C1 segment of cervical spinal cord (tissue), 14 donors: Measurements from ENCODE around the gene NRROS.
A peak's percentile ranks its signal among the peaks of the same experiment; 100 is the strongest.
"Not testable (repeated sequence)": the region's sequence is repeated elsewhere in the genome, so short reads cannot be mapped to it uniquely, and the experiment has no call there.

Experiments used
- DNase-seq, 14 donors: peaks; one replicate each; lab custom pipeline; 2025; lab: John Stamatoyannopoulos, UW

Gene NRROS

DNA sequence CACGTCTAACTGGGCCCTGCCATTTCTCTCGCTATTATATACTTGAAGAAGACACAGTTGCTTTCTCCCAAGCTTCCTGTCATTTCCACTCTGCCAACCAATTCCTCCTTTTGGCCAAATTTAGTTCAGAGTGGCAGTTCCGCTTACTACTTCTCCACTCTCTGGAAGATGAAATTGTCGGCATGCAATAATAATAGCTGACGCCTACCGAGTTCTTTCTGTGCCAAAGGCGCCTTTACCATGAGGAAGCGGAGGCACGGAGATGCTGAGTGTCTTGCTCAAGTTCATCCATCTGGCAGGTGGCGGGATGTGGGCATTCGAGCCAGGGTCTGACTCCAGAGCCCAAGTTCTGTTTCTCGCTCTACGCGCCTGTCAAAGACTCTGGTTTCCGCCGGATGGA, 14.6 kb upstream of the NRROS start:
- peak in 3 of 14 donors; percentile 25 to 30 (median 26) for DNase-seq

DNA sequence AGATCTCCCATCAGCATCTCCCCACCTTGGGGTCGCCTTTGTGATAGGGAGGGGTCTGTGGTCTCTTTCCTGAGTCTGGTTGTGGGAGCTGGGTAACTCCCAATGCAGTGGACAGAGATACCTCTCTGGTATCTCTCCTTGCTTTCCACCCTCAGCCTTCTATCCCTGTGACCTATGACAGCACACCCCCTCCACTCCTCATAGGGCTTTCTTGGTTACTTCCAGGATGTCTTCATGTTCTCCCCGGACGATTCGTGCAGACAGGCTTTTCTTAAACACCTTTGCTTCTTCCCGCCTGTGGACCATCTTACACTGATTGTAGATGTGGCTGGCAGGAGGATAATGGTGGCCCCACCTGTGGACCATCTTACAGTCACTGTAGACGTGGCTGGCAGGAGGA, 14.2 kb upstream of the NRROS start:
- DNase-seq: no peak

DNA sequence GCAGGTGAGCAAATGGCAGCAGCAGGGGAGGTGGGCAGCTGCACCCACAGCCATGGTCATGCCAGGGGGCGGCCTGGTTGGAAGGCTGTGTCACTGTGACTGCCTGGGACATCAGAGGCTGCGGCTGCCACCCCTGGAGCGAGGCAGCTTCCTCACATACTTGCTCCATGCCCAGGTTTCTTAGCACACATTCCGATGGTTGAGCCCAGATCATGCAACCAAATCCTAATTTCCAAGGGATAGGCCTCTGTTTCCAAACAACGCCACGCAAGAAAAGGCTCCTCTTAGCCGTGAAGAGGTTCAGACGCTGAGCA, 11.6 kb upstream of the NRROS start:
- no peak for DNase-seq

DNA sequence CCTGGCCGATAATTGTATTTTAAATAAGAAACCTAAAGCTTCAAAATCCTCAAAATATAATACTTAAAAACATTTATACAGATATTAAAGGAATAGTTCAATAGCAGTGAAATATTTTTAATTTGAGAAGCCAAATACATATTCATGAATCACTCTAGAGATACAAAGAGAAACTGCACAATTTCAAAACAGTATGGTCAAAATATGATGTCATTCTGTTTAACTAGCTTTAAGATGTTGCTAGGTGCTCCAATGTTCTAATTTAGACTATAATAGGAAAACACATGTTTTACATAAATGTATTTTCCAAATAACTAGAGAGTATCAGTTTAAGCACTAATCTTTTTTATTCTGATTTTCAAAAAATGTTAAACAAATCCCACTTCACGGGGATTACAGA, 10.3 kb upstream of the NRROS start:
- no peak for DNase-seq

DNA sequence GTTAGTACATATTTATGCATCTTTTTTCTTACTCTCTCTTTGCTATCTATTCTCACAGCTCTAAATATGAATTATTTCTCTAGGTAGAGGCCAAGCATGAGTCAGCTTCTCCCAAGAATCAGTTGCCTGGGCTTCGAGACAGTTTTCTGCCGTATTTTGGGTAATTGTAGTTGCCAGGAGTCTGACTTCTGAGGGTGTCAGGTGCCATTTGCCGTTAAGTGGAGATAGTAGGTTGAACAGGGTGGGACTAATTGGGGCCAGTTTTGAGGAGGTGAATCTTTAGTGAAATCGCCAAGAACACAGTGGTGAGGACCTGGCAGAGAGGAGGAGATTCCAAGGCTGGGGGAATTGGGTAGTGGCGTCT, 7.8 kb upstream of the NRROS start:
- DNase-seq: no peak

DNA sequence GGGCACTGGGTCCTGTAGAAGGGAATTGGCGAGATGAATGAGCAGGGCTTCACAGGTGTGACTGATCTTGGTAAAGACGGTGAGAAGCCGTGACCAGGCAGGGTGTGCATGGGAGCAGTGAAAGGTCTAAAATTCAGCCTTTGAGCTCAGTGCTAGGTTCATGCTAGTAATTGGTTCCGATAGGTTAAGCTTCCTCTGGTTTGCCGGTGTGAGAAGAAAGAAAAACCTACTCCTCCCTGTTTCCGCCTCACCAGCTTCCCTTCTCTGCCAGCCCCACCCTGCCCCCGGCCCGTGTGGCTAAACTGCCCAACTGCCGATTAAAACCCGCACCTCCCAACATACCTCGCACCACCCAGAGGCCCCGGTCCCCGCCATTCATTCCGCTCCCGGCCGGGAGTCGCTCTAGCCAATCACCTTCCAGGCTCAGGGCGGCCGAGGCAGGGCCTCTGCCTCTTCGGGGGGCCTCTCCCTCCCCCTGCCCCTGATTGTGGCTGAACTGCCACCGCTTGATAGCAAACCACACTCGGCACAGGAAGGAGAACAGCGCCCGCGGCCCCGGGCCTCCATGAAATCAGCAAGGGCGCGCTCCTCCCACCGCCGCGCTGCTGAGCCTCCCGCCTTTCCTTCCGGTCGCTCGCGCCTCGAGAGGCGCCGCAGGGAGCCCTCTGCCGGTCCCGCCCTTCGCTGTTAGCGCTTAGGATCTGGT, 7.3 kb upstream of the NRROS start:
- peak in 12 of 14 donors; percentile 54 to 87 (median 75) for DNase-seq

DNA sequence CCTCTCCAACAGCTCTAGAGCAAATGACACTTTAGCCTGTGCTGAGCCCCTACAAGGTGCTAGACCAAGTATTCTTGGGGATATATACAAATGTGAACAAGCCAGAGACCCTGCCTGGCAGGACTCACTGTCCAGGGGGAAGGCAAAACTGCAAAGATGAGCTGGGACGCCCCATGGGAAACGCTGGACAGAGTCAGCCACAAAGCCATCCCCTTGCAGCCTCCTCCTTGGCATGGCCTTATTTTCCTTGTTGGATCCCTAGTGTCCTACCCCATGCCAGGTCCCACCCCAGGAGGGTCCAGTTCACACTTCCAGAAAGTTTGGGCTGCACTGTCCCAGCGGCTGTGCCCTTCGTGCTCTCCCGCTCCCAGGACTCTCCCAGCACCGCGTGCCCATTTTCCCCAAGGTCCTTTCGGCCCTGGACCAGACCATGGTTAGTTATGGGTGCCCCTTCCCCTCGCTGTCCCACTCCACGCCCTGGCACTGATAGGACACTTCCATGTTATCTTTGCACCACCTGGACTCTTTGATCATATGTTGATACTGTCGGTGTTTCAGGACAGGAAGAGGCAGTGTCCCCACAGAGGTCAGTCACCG, 5.8 kb upstream of the NRROS start:
- DNase-seq: no peak

DNA sequence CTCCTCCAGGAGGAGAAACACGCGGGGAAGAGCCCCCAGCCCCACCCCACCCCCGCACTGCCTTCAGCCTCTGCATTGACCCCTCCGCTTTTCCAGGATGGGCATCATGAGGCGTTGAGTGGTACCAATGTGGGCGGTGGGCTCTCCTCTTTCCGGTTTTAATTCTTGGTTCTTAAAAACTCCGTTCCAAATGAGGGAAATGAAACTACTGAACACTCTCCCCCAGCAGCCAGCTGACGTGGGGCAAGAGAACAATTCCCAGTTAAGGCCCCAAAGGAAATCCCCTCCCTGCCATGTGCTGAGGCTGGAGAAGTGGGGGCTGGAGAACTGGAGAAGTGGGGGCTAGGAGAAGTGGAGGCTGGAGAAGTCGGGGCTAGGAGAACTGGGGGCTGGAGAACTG, 5.3 kb upstream of the NRROS start:
- peak in 5 of 14 donors; percentile 17 to 57 (median 24) for DNase-seq

DNA sequence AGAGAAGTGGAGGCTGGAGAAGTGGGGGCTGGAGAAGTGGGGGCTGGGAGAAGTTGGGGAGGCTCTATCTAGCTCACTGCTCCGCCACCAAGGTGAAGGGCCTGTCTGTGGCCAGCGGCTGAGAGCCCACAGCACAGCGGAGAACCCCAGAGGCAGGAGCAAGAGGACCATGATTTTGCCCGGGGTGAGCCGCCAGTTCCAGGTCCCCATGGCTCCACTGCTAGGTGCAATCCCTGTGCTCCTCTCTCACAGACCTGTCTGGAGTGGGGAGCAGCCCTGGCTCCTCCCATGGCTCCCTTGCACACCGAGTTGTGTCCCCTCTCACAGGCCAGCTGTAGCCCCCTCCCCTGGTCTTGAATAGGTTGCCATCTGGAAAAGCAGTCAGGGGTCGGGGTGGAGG, 4.7 kb upstream of the NRROS start:
- no peak for DNase-seq

DNA sequence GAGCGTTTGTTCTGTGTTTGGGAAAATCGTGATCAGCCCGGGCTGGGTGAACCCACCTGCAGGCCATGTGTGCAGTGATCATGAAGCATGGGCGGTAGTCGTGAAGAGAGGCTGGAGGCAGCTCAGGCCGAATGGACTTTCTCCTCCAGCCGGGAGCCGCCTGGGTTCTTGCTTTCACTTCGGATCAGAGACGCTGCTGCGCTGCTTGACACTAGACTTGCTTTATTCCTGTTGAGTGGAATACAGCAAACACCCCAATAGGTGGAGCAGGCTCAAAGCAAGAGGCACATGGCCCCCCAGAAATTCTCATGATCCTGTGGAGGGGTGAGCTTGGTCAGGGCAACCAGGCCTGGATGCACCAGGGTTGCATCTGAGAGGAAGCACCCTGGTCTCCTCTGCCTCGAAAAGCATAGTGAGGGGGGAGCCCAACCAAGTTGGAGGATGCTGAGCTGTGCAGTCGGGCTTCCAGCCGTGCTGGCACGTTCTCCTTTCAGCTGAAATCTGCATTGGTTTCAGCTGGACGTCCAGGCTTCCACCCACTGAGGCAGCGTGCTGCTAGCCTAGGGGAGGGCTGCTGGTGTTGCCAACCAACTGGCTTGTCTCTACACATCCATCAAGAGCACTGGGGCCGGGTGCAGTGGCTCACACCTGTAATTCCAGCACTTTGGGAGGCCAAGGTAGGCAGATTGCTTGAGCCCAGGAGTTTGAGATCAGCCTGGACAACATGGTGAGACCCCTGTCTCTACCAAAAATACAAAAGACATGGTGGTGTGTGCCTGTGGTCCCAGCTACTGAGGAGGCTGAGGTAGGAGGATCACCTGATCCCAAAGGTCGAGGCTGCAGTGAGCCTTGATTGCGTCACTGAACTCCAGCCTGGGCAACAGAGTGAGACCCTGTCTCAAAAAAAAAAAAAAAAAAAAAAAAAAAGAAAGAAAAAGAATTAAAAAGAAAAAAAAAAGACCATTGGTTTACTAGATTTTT, 2.8 kb upstream of the NRROS start:
- DNase-seq: peak in 1 of 14 donors; percentile 8

DNA sequence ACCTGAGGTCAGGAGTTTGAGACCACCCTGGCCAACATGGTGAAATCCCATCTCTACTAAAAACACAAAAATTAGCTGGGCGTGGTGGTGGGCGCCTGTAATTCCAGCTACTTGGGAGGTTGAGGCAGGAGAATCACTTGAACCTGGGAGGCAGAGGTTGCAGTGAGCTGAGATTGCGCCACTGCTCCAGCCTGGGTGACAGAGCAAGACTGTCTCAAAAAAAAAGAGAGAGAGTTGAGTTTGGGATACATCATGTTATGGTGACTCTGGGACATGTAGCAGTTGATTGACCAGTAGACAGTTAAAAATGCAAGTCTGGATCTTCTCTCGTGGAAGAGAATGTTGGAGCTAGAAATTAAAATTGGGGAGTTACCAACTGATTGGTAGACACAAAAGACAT, 1.6 kb upstream of the NRROS start:
- DNase-seq: not testable (repeated sequence)

DNA sequence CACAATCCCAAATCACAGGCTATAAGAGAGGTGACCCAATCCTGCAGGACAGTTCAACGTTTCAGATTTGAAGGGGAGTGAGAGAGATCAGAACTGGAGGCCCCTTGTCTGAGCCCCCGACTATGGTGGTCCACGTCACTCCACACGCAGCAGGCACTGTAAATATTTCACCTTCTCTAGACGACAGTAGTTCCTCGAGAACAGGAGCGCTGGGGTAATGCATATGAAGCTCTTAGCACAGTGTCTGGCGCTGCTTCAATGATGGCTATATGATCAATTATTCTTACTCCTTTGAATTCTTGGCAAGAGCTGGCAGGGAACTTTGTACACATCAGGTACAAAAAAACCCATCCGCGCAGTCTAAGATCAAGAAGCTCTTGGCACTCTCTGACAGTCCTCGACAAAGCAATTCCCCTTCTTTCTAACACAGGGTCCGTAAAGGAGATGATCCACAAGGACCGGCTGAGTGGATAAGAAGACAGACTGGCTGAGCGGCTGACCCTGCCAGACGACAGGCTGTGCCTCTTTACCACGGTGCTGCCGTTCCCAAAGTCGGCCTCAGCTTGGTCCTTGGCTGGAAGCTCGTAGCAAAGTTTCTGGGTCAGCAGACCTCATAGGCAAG, 522 bp upstream of the NRROS start:
- peak in 3 of 14 donors; percentile 42 to 69 (median 55) for DNase-seq

DNA sequence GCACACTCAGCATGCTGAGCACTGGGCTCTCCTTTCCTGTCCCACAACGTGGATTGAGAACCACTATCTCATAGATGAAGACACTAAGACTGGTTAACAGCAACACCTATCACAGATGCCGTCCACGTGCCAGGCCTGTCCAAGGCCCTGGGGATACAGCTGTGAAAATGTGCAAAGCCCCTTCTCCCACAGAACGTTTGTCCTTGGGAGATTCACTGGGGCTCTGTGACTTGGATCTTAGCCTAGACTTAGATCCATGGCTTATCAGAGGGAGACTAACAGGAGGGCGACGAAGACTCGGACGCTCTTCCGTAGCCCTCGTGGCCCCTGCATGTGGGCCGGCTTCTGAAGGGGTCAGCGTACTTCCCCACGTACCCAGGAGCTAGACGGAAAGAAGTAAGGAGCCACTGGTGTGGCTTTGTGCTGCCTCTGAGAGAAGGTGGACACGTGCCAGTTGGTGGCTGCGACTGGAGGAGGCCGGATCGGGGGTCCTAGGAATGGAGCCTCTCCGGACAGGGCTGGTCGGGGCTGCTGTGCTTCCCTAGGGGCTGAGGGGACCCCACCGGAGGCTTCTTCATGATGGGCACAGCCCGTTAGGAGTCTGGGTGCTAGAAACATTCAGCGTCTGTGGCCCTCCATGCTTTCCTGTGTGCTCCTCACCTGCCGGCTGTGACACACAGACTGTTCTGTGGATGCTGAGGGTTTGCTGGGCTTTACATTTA, 964 bp downstream of the NRROS start:
- DNase-seq: peak in 1 of 14 donors; percentile 16

DNA sequence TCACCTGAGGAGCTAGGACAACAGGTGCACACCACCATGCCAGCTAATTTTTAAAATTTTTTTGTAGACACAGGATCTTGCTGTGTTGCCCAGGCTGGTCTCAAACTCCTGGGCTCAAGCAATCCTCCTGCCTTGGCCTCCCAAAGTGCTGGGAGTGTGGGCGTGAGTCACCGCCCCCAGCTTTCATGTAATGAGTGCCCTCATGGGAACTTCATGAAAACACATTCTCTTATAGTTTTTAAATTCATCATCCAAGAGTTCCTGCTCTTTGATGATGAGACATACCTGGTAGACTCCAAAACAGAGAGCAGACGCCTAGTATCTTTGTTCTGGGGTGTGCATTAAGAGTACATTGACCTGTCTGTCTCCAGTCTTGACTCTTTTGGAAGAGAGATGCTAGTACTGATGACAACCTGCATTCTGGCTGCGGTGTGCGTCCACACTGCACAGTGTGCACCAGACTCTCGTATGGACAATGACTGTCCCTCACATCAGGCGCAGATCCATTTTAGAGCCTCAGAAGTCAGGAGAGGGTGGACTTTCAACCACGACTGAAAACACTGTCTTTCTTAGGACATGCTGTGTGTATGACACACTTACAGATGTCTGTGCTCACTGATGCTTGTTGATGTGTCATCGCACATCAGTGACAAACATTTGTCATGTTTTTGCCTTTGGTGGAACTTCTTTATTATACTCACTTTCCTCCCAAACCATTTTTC, 2.0 kb downstream of the NRROS start:
- DNase-seq: no peak

DNA sequence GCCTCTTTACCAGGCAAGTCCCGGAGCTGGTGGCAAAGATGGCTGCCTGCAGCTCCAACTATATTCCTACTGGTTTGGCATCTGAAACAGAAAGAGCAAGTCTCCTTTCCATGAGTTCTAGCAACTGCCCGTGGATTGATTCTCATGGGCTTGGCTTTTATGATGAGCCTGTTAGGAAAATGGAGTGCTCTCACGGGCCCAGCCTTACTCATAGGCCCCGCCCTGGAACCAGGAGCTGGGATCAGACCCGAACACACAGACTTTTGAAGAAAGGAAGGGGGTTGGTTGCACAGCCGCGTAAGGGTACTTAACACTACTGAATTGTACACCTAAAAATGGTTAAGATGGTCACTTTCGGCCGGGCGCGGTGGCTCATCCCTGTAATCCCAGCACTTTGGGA, 2.9 kb downstream of the NRROS start:
- no peak for DNase-seq

DNA sequence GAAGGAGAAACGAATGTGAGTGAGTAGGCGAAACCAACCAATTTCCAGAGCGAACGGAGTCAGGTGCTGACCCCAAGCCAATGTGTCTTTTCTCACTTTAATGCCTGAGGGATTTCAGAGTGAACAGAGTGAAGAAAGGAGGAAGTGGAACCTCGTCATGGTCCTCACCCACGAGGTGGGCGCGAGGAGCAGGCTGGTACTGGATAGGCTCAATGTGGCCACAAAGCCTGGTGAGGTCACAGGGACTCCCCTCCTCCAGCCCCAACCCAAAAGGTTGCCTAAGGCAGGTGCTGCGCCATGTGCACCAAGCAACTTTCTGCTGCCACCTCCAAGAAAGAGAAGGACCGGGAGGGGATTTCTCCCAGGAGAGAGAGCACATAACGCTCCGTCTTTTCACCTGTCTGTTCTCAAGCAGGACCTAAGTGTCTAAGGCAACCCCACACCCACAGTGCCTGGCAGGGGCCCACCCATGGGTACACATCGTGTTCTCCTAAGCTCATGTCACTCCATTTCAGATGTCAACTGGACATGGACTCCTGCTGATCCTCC, 3.8 kb downstream of the NRROS start:
- DNase-seq: peak in 6 of 14 donors; percentile 18 to 59 (median 26)

DNA sequence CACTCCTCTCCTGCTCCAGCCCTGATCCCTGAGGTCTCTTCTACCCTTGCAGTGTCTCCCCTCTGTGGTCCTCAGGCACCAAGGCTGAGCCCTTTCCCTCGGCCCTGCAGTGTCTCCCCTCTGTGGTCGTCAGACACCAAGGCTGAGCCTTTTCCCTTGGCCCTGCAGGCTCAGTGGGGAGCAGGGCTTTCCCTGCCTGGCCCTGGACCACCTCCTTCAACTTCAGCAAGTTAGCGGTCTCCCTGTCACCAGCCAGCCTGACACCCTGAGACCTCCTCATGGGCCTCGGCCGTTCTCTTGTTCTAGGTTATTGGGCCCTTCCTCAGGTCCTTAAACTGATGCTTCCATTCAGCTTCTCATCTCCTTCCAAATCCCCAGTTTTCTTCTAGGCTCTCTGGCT, 4.3 kb downstream of the NRROS start:
- DNase-seq: no peak

DNA sequence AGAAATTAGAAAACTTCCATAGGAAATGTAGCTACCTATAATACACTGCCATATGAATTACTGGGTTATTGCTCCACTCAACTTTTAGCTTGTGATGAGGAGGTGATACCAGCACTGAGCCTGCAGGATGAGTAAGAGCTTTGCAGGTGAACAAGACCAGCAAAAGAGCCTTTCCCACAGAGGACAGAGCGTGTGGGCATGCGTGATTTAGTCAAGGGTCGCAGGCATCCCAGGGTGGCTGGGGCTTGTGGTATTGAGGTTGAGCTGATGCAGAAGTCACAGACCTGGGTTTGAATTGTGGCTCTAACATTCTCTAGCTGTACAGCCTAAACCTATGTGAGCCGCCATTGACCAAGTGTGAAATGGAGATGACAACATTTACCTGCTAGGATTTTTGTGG, 5.6 kb downstream of the NRROS start:
- no peak for DNase-seq

DNA sequence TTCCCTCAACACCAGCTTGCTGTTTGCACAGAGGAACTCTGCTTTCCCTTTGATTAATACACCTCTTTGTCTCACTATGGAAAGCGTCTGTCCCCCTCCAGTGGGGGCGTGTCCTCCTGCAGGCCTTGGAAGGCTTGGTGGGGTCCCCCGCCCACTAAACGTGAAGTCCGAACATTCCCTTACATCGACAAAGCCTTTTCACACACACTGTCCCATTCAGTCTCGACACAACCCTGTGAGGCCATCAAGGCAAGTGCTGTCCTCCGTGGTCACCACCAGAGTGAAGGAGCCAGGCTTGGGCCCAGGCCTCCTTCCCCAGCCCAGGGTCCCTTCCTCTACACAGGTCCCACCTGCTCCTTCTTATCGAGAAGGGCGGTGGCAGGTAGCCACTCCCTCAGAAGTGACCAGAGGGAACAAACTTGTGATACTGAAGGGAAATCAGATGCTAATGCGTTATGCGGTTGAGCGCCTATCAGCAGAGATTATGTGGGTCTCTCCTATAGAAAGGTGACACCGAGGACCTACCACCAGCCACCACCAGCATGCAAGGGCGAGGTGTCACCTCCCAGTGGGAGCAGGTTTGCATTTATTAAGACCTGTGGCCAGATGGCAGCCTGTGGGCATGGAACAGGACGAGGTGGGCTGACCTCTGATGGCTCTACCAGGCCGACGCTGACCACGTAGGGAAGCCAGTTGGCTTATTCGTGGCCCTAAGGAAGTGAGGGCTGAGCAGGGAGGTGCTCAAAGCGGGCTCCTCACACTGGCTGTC, 6.6 kb downstream of the NRROS start:
- no peak for DNase-seq
